ENCODE results near the gene EMP3.
A peak's percentile ranks its signal among the peaks of the same experiment; 100 is the strongest.

Gene EMP3

DNA sequence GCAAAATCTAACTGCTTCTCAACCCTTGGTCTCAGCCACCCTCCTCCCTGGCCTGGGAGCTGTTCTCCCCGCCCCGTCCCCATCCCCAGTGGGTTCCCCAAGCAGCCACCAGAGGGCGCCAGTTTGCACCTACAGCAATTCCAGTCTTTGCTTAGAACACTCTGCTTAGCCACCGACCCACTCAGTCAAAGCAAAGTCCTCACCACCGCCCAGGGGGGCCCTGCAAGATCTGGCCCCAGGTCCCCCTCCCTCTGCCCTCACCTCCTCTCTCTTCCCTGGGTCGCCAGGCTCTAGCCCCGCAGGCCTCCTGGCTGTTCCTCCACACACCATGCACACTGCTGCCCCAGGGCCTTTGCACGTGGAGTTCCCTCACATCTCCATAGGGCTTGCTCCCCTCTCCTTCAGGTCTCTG lies 26.0 kb downstream of the EMP3 start:
- TF ChIP-seq GATA2 (IDR thresholded peaks at IDR 0.05; ENCODE audit: low read depth, low read length): no peak

DNA sequence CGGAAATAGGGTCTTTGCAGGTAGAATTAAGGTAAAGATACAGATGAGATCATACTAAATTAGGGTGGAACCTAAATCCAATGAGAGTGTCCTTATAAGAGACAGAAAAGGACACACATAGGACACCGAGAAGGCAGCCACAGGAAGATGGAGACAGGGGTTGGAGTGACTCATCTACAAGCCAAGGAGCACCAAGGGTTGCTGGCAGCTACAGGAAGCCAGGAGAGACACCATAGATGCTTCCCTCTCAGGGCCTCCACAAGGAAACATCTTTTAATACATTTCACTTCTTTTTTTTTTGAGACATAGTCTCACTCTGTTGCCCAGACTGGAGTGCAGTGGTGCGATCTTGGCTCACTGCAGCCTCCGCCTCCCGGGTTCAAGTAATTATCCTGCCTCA lies 28.3 kb downstream of the EMP3 start:
- no peak for TF ChIP-seq GATA3 (IDR thresholded peaks at IDR 0.05; ENCODE audit: low read depth, low read length)
- TF ChIP-seq GATA2 (IDR thresholded peaks at IDR 0.05; ENCODE audit: low read depth, low read length): no peak

DNA sequence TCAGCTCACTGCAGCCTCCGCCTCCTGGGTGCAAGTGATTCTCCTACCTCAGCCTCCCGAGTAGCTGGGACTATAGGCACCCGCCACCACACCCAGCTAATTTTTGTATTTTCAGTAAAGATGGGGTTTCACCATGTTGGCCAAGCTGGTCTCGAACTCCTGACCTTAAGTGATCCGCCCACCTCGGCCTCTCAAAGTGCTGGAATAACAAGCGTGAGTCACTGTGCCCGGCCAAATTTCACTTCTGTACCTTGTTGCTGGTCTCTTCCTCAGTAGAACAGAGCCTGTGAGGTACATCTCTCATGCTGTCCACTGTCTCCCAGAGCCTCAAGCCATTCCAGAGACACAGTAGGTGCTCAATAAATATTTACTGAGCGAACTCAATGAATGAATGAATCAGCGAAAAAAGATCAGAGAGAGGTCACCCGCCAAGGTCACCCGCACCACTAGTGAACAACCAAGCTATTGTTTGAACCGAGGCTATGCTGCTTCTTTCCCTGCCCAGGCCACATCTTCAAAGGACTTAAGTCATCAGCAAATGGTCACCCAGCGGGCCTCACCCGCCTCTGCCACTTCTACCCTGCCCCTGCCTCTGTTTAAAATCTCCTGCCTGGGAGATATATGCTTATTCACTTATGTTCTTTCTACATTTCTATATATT lies 29.1 kb downstream of the EMP3 start:
- no peak for TF ChIP-seq GATA3 (IDR thresholded peaks at IDR 0.05; ENCODE audit: low read depth, low read length)
- TF ChIP-seq GATA2 (IDR thresholded peaks at IDR 0.05; ENCODE audit: low read depth, low read length): no peak

- TF ChIP-seq GATA3 (IDR thresholded peaks at IDR 0.05; ENCODE audit: low read depth, low read length) (no peak), GATA2 (IDR thresholded peaks at IDR 0.05; ENCODE audit: low read depth, low read length) (no peak)
These were observed 30.1 kb downstream of the EMP3 start for GRCh38 chr19:48355365-48355954.

DNA sequence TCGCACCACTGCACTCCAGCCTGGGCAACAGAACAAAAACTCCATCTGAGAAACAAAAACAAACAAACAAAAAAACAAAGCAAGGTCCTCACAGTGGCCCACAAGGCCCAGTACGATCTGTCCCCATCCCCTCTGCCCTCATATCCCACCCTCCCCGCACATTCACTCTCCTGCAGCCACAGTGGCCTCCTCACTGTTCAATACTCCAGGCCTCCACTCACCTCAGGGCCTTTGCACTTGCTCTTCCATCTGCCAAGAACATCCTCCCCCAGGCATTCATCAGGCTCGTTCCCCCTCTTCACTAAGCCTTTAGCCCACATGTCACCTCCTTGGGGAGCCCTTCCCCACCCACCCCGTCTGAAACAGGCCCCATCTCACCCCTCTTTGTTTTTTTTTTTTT lies 33.8 kb downstream of the EMP3 start:
- TF ChIP-seq GATA2 (IDR thresholded peaks at IDR 0.05; ENCODE audit: low read depth, low read length): no peak

- TF ChIP-seq GATA2 (IDR thresholded peaks at IDR 0.05; ENCODE audit: low read depth, low read length) (no peak), GATA3 (IDR thresholded peaks at IDR 0.05; ENCODE audit: low read depth, low read length) (no peak)
These were observed 36.6 kb downstream of the EMP3 start for GRCh38 chr19:48361912-48362311.

GRCh38 chr19:48362716-48363499 lies 37.6 kb downstream of the EMP3 start:
- TF ChIP-seq GATA3 (IDR thresholded peaks at IDR 0.05; ENCODE audit: low read depth, low read length): no peak
- TF ChIP-seq GATA2 (IDR thresholded peaks at IDR 0.05; ENCODE audit: low read depth, low read length): no peak

- TF ChIP-seq GATA3 (IDR thresholded peaks at IDR 0.05; ENCODE audit: low read depth, low read length) (no peak), GATA2 (IDR thresholded peaks at IDR 0.05; ENCODE audit: low read depth, low read length) (no peak)
These were observed 38.1 kb downstream of the EMP3 start for GRCh38 chr19:48363500-48363809.

DNA sequence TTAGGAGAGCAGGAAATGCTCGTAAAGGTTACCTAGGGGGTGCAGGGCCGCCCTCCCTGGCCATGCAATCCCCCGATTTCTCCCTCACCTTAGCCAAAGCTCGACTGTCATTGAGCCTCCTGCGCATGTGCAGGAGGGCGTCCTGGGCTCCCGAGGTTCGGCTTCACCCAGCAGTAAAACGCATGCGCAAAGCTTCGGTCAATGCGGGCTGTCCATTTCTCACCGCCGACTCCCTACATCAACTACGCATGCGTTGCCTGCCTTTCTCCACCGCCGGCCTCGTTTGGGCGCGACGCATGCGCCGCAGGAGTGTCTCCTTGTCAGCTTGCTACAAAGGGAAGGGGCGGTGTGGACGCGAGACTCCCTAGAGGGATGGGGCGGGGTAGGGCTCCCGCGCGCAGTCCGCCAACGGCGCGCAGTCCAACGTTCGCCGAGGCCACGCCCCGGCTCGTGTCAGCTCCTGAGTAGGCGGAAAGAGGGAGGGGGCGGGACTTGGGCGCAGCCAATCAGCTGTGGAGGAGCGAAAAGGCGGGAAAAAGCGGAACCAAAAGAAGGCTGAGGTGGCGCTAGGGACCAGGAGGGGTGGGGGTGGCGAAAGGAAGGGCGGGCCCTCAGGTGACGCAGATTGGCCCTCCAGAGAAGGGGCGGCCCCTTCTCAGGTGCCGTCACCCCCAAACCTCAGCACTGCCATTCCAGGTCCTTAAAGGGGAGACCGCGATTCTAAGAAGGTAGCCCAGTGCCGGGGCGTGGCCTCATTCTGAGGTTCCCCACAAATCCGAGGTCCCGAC lies 38.7 kb downstream of the EMP3 start, which contains the start of the genes SYNGR4 and TMEM143:
Gene SYNGR4, plus strand, starts transcription at position 558 of the 788 bp plus-strand sequence. CDS start 1,476 bp downstream, outside the sequence.
Gene TMEM143, minus strand, starts transcription at position 131 of the 788 bp plus-strand sequence. Its CDS starts 20 bp downstream, at position 111.
- TF ChIP-seq GATA2 (IDR thresholded peaks at IDR 0.05; ENCODE audit: low read depth, low read length) (no peak), GATA3 (IDR thresholded peaks at IDR 0.05; ENCODE audit: low read depth, low read length) (no peak)

DNA sequence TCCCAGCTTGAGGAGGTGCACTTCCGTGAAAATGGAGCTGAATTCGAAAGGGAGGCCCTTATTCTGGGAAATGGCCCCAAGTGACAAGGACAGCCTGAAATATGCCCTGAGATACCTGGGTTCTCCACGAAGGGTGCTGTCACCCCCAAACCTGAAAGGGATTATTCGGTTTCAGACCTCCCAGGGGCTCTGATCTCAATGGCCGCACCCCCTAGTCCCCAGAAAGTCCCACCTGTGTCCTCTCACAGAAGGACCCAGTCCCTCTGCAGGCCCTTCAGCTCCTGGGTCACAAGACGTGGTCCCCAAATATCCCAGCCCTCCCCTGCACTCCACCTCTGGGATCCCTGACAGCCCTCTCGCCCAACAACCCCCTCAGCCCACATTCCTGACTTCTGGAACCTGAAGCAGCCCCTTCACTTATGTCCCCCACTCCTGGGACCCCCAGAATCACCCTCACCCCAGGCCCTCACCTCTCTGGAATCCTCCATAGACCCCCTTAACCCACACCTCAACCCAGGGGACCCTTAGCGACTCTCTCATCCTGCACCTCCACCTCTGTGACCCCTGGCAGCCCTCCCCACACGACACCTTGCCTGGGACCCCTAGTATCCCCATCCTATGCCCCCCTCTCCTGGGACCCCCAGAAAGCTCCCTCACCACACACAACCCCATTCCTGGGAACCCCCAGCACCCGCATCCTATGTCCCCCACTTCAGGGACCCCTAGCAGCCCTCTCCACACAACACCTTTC lies 39.4 kb downstream of the EMP3 start:
- TF ChIP-seq GATA2 (IDR thresholded peaks at IDR 0.05; ENCODE audit: low read depth, low read length): no peak

DNA sequence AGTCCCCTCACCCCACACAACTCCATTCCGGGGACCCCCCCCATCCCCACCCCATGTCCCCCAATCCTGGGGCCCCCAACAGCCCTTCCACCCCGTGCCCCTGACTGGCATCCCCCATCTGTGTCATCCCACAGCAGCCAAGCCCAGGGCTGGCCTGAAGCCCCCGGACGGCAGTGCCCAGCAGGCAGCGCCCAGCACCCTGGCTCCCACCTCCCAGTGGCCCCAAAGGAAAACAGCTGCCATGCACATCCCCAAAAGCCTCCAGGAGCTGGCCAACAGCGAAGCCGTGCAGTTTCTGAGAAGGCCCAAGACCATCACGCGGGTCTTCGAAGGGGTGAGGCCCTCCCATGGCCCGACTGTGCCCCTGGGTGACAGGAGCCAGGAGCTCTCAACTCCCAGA lies 40.2 kb downstream of the EMP3 start:
- no peak for TF ChIP-seq GATA3 (IDR thresholded peaks at IDR 0.05; ENCODE audit: low read depth, low read length)
- TF ChIP-seq GATA2 (IDR thresholded peaks at IDR 0.05; ENCODE audit: low read depth, low read length): no peak

DNA sequence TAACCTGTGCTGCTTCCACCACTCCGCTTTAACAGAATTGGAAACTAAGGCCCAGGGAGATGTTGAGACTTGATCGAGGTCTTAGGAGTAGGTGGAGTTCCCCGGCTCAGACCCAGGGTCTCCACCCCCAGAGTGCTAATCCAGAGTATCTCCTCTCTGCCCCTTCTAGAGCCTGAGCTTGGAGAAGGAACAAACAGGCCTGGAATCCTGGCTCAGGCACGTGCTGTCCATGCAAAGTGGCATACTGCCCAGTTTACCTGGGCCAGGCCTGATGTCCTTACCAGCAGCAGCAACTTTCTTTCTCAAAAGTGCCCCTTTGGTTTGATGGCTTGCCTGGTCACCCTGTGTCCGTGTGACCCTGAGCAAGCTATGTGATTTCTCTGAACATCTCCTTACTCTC lies 42.5 kb downstream of the EMP3 start:
- no peak for TF ChIP-seq GATA2 (IDR thresholded peaks at IDR 0.05; ENCODE audit: low read depth, low read length)
- no peak for TF ChIP-seq GATA3 (IDR thresholded peaks at IDR 0.05; ENCODE audit: low read depth, low read length)

DNA sequence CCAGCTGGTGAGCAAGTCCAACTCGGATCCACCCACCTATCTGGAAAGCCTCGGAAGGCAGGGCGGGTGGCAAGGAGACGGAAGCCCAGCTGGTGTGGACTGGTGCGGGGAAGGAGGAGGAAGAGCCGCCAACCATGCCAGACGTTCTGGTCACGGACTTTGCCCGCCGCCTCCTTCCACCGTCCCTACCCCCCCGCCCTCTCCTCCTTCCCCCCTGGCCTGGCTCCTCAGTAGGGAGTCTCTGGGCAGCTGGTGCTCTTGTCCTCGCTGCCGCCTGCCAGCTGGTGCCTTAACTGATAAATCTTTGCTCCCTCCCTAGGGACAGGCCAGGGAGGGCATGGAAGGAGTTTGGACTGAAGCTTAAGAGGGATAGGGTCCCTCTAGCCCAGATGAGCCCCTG lies 43.6 kb downstream of the EMP3 start:
- TF ChIP-seq GATA2 (IDR thresholded peaks at IDR 0.05; ENCODE audit: low read depth, low read length): no peak
- TF ChIP-seq GATA3 (IDR thresholded peaks at IDR 0.05; ENCODE audit: low read depth, low read length): no peak

DNA sequence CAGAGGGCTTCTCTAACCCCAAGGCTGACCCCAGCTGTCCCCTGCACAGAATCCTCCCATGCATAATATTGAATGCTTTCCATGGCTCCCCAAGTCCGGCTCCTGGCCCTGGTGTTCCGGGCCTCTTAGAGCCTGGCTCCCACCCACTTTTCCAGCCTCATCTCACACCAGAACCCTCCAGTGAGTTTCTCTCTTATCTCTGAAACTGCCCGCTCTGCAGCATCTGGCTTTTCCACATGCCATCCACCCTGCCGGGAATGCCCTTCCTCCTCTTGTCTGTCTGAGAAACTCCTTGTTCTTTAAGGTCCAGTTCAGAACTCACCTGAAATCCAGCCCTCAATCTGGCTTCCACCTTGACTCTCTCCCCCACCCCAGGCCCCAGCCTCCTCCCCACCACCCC lies 45.6 kb downstream of the EMP3 start:
- TF ChIP-seq GATA3 (IDR thresholded peaks at IDR 0.05; ENCODE audit: low read depth, low read length) (no peak), GATA2 (IDR thresholded peaks at IDR 0.05; ENCODE audit: low read depth, low read length) (peak; percentile 70)
